Common myeloid progenitor, CD34-positive (primary cell): ENCODE measurements around the gene INTS11.

ENCODE experiments used
- CTCF ChIA-PET: fragments of 350-600 bp; sonication (Branson Sonifier 250); formaldehyde crosslinking; loops from one replicate; lab custom pipeline; 2021; ENCODE audit warnings: antibody characterized with exemption; lab: Charles Lee
- POLR2A ChIA-PET: fragments of 350-600 bp; sonication (Branson Sonifier 250); formaldehyde crosslinking; loops from one replicate; lab custom pipeline; 2021; ENCODE audit warnings: antibody characterized with exemption; lab: Charles Lee
- DNase-seq, 3 donors: peaks; one replicate each; pipeline versions ENCODE4 v3.0.0 to v3.0.0-alpha.2; 2013
- H3K27ac ChIP-seq, 2 experiments: 1 replicate in 1 of 2; 2 replicates in 1 of 2; pipeline ENCODE4 v1.7.0; 2013; ENCODE audit warnings: inconsistent platforms in 2 of 2, low read length in 2 of 2, mild to moderate bottlenecking in 2 of 2, low read depth in 1 of 2, moderate library complexity in 1 of 2; ENCODE audit not compliant: severe bottlenecking in 2 of 2, insufficient read depth in 1 of 2, poor library complexity in 1 of 2
- H3K27me3 ChIP-seq, 5 experiments: replicated peaks in 2 of 5; 1 replicate in 3 of 5; 2 replicates in 2 of 5; pipeline versions ENCODE4 v1.6.1 to v1.7.0; 2013; ENCODE audit warnings: low read length in 4 of 5, mild to moderate bottlenecking in 2 of 5, moderate library complexity in 2 of 5, inconsistent platforms in 1 of 5; ENCODE audit not compliant: insufficient read depth in 5 of 5, control insufficient read depth in 4 of 5
- H3K36me3 ChIP-seq, 4 experiments: 1 replicate in 2 of 4; 2 replicates in 2 of 4; pipeline versions ENCODE4 v1.6.1 to v1.7.0; 2013; ENCODE audit warnings: low read length in 3 of 4, control low read depth in 1 of 4, mild to moderate bottlenecking in 1 of 4; ENCODE audit not compliant: control insufficient read depth in 4 of 4, insufficient read depth in 4 of 4
- H3K4me1 ChIP-seq, 4 experiments: 1 replicate in 3 of 4; 2 replicates in 1 of 4; pipeline versions ENCODE4 v1.6.1 to v1.7.1; 2013; ENCODE audit warnings: low read length in 3 of 4, mild to moderate bottlenecking in 3 of 4, control low read depth in 1 of 4, inconsistent platforms in 1 of 4, moderate library complexity in 1 of 4; ENCODE audit not compliant: control insufficient read depth in 4 of 4, insufficient read depth in 4 of 4; ENCODE audit errors: control extremely low read depth in 1 of 4
- H3K4me3 ChIP-seq, 7 experiments: 1 replicate in 4 of 7; 2 replicates in 3 of 7; pipeline versions ENCODE4 v1.5.1 to v1.7.0; 2013; ENCODE audit warnings: mild to moderate bottlenecking in 7 of 7, low read length in 6 of 7, moderate library complexity in 6 of 7, inconsistent platforms in 2 of 7, low read depth in 2 of 7, control low read depth in 1 of 7; ENCODE audit not compliant: insufficient read depth in 4 of 7, control insufficient read depth in 1 of 7; ENCODE audit errors: extremely low read depth in 1 of 7
- H3K9me3 ChIP-seq, 5 experiments: 1 replicate in 4 of 5; 2 replicates in 1 of 5; pipeline versions ENCODE4 v1.6.1 to v1.7.1; 2013; ENCODE audit warnings: low read length in 4 of 5, mild to moderate bottlenecking in 2 of 5, inconsistent platforms in 1 of 5, low read depth in 1 of 5, moderate library complexity in 1 of 5; ENCODE audit not compliant: control insufficient read depth in 4 of 5, insufficient read depth in 2 of 5; ENCODE audit errors: control extremely low read depth in 1 of 5
- WGBS: methylation state at CpG from one replicate; pipeline ENCODE4 v1.1.5; 2013; ENCODE audit not compliant: insufficient coverage; 5-methylcytosine and 5-hydroxymethylcytosine counted together

INTS11 gene

DNA sequence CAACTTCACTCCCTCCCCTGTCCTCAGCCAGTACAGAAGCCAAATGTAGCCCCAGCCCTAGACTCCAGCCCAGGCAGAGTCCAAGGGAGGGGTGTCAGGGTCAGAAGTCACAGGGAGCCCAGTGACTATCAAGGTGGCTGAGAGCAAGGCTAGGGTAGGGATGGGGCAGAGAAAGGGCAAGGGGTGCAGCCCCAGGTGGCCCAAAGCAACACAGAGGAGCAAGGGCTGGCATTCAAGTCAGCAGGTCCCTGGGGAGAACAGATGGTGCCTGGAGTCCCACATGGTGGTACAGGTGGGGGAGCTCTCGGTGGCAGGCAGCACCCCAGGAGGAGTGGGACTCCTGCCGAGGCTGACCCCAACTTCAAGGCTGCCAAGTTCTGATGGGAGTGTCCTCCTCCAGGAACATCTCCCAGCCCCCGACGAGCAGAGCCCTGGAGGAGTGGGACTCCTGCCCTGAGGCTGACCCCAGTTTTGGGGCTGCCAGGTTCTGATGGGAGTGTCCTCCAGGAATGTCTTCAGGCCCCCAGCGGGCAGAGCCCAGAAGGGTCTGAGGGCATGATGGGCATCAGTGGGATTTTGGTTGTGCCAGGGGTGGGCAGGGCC lies 28.4 kb upstream of the INTS11 start:
- Histone ChIP-seq H3K4me3 (no peak overlapping the region), H3K36me3 (no peaks in the 10 kb centered on the region), H3K27ac (no peak overlapping the region), H3K9me3 (no peaks in the 10 kb centered on the region), H3K4me1 (peaks cover 0 to 30% (median 19%) of the 10 kb centered on the region in 4 experiments), H3K27me3 (peaks cover 0 to 62% (median 8%) of the 10 kb centered on the region in 5 experiments)
- WGBS, result 41% methylated on average over 4 of the region's 5 CpGs
- POLR2A ChIA-PET, result no interaction called here
- no peak for DNase-seq
- CTCF ChIA-PET, result interaction anchor here (1.3 to 3.5 kb wide), 2 partner anchors 18 to 21 kb away, joined by 5 to 27 read pairs; no protein-coding TSS in a partner anchor

DNA sequence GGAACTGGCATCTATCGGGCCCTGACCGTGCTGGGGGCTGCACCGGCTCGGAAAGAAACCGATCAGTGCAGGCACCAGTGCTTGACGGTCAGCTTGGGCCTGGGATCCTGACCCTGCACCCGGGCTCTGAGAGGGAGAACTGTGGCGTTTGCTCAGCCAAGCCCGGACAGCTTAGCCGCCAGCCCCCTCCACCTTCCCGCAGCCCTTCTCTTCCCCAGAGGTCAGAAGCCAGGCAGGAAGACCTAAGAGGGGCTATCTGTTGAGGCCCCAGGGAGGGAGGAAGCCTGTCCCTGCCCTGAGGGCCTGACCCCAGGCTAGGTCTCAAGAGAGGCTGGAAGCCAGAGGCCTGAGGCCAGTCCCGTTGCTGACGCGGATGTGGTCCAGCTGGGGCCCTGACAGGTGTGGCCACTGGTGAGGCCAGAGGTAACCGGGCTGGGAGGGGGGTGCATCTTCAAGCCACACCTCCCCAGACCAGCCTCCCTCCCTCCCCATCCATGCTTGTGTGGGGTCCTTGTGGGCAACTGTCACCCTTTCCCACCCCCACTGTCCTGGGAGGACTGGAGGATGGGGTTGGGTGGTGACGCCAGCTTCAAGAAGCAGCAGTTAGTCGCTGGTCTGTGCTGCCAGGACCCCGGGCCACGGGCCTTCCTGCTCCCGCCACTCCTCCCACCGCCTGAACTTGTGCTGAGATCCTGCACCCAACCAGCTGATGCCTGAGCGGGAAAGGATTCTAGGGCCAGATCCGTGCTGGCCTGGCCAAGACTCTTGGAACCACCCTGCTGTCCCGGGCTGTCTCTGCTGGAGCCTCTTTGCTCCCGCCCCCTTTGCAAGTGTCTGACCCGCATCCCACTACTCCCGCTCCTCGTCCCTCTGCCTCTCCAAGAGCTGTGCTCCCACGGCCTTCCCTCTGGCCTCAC lies 27.3 kb upstream of the INTS11 start:
- no peak for DNase-seq
- WGBS, result 86% methylated on average over 24 of the region's 29 CpGs
- H3K4me1 ChIP-seq, result peaks cover 0 to 34% (median 26%) of the 10 kb centered on the region in 4 experiments
- POLR2A ChIA-PET, result interaction anchor here (0.9 kb wide), 1 partner anchor 51 kb away, joined by 3 read pairs; no protein-coding TSS in a partner anchor
- CTCF ChIA-PET, result interaction anchor here (0.9 to 3.5 kb wide), 2 partner anchors 19 to 152 kb away, joined by 3 to 27 read pairs; no protein-coding TSS in a partner anchor
- no peak overlapping the region for H3K4me3 ChIP-seq
- no peaks in the 10 kb centered on the region for H3K9me3 ChIP-seq
- peaks cover 0 to 51% (median 6%) of the 10 kb centered on the region in 5 experiments for H3K27me3 ChIP-seq
- no peaks in the 10 kb centered on the region for H3K36me3 ChIP-seq
- H3K27ac ChIP-seq, result no peak overlapping the region

DNA sequence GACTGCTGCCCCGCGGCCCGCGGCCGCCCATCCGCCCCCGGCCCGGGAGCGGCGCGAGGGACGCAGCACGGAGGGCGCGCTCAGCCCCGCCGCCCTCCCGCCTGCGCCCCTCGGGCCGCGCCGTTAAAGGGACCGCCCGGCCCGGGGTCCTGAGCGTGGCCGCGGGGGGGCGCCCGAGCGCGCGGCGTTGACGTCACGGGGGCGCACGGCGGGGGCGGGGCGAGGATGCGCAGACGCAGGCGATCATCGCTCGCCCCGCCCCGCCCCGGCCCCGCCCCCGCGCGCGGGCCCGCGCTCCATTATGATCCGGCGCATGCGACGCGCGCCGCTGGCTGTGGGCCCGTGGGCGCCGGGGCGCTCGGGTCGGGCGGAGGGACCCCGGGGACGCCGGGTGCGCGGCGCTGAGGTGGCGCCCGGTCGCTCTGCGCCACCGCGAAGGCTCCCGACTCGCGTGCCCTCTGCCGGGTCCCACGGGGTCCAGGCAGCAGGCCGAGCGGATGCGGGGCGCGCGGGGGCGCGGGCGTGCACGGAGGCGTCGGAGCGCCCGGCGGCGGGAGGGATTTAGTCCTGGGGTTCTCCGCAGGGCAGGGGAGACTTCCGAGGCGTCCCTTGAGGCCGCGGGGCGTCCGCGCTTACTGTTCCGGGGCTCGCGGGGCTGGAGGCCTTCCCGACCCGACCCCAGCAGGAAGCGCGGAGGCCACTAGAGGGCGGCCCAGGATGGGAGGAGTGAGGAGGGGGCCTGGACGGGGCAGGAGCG lies 25.0 kb upstream of the INTS11 start, which contains the start of gene DVL1:
Gene DVL1 (minus strand): TSS at position 163 of the 757 bp plus-strand sequence. CDS start 353 bp downstream, outside the sequence.
- H3K4me1 ChIP-seq, result peaks cover 0 to 29% (median 22%) of the 10 kb centered on the region in 4 experiments
- CTCF ChIA-PET, result no interaction called here
- H3K4me3 ChIP-seq, result peak within 1 kb of the TSS; percentile 54 to 86 (median 81)
- H3K36me3 ChIP-seq, result peaks cover 0 to 2% (median 0%) of the 10 kb centered on the region in 4 experiments
- POLR2A ChIA-PET, result no interaction called here
- no peaks in the 10 kb centered on the region for H3K9me3 ChIP-seq
- H3K27me3 ChIP-seq, result peaks cover 0 to 31% (median 5%) of the 10 kb centered on the region in 5 experiments
- H3K27ac ChIP-seq, result peak within 1 kb of the TSS in 1 of 2 experiments; percentile 74
- peak; percentile 62 to 78 (median 75) for DNase-seq
- 0% methylated on average over 63 of the region's 122 CpGs for WGBS

DNA sequence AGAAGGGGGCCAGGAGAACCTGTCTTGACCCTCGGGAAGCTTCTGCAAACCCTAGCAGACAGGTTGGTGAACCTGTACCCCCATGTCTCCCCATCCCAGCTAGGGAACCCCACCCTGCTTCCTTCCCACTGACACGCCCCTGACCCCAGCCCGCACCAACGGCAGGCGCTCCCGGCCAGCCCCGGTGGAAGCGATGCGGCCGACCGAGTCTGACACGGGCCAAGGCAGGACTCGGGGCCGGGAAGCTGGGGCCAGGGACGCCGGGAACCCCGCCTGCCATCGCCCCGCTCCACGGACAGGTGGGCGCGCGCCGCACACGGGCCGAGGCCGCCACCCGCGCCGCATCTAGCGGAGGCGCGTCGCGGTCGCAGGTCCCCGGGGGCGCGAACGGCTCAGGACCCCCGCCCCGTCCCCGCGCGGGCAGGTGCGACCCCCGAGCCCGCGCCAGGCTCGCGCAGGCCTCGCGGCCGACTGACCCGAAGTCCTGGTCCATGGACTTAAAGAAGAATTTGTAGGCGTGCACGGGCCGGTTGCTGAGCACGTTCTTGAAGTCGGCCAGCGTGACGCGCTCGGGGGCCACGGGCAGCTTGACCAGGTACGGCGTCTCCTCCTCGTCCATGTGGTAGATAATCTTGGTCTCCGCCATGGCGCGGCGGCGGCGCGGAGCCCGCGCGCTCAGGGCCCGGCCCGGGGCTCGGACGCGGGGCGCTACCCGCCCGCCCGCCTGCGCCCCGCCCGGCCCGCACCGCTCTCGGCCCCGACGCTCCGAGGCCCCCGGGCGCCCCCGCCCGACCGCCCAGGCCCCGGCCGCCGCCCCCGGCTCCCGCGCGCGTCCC lies 24.2 kb upstream of the INTS11 start:
- WGBS, result 0% methylated on average over 102 of the region's 109 CpGs
- H3K4me3 ChIP-seq, result peak overlapping the region; percentile 54 to 86 (median 73)
- ChIA-PET CTCF (interaction anchor here (0.6 to 2.2 kb wide), 4 partner anchors 23 to 179 kb away, joined by 3 to 14 read pairs (median 3); no protein-coding TSS in a partner anchor), POLR2A (interaction anchor here (0.8 kb wide), 1 partner anchor 27 kb away, joined by 3 read pairs; no protein-coding TSS in a partner anchor)
- peak overlapping the region in 1 of 2 experiments; percentile 66 for H3K27ac ChIP-seq
- no peaks in the 10 kb centered on the region for H3K9me3 ChIP-seq
- peak in 1 of 3 donors; percentile 35 for DNase-seq
- H3K4me1 ChIP-seq, result peaks cover 0 to 22% (median 18%) of the 10 kb centered on the region in 4 experiments
- H3K27me3 ChIP-seq, result peaks cover 0 to 23% (median 2%) of the 10 kb centered on the region in 5 experiments
- H3K36me3 ChIP-seq, result peaks cover 0 to 2% (median 0%) of the 10 kb centered on the region in 4 experiments

DNA sequence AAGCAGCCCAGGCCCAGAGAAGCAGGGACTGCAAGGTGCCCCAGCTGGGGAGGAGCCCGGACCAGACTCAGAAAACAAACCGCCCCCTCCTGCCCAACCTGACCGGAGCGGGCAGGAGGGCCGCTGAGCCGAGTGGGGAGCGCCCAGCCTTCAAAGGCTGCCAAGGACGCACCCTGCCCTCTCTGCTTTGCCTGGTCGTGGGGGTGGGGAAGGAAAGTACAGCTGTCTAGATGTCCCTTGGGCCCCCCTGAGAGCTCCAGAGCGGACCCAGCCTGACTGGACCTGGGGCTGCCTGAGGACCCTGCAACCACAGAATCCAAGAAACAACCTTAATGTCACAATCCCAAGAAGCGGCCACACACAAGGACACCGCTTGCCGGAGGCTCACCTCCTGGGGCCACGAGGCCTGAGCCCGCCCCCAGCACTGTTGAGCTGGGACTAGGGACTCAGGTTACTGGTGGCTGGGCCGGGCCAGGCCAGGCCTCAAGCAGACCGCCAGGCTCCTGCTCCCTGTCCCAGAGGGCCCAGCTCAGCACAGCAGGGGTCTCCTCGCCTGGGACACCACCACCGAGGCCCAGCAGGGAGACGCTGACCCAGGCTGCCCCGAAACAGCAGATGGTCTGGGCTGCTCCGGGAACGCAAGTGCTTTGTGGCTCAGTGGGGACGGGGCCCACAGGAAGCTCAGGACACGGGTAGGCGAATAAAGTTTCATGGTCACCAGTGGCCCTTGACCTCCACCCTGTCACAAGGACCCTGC lies 23.4 kb upstream of the INTS11 start:
- peaks cover 0 to 15% (median 0%) of the 10 kb centered on the region in 5 experiments for H3K27me3 ChIP-seq
- CTCF ChIA-PET, result interaction anchor here (0.6 to 2.2 kb wide), 5 partner anchors 24 to 180 kb away, joined by 3 to 14 read pairs (median 3); no protein-coding TSS in a partner anchor
- H3K27ac ChIP-seq, result peak overlapping the region in 1 of 2 experiments; percentile 66
- H3K4me1 ChIP-seq, result peaks cover 0 to 17% (median 16%) of the 10 kb centered on the region in 4 experiments
- WGBS, result 75% methylated on average over 21 of the region's 26 CpGs
- POLR2A ChIA-PET, result interaction anchor here (0.8 kb wide), 1 partner anchor 28 kb away, joined by 3 read pairs; no protein-coding TSS in a partner anchor
- H3K4me3 ChIP-seq, result peak overlapping the region; percentile 54 to 86 (median 73)
- no peaks in the 10 kb centered on the region for H3K9me3 ChIP-seq
- no peak for DNase-seq
- peaks cover 0 to 2% (median 0%) of the 10 kb centered on the region in 4 experiments for H3K36me3 ChIP-seq
